ENCODE measurements around the gene COL23A1.
A peak's percentile ranks its signal among the peaks of the same experiment; 100 is the strongest.

The COL23A1 gene

DNA sequence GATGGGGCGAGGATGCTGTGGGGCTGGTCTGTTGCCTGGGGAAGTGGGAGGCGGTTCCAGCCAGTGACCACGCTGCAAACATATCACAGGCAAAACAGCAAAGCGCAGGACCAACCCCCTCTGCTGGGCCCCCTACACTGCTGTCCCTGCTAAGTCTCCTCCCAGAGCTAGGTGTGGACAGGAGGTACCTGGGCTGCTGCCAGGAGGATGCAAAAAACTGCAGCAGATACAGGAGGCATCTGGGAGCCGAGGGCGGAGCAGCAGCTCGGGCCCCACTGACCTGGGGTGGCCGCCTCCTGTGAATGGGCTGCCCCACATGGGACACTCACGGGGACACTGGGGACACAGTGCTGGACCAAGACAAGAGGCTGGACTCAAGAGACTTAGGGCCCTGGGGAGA, 309.6 kb downstream of the COL23A1 start:
- no peaks in the 10 kb centered on the region for H3K36me3 ChIP-seq
- H3K27me3 ChIP-seq: no peaks in the 10 kb centered on the region
- no peak overlapping the region for H3K27ac ChIP-seq
- TF ChIP-seq, protein P1, sequence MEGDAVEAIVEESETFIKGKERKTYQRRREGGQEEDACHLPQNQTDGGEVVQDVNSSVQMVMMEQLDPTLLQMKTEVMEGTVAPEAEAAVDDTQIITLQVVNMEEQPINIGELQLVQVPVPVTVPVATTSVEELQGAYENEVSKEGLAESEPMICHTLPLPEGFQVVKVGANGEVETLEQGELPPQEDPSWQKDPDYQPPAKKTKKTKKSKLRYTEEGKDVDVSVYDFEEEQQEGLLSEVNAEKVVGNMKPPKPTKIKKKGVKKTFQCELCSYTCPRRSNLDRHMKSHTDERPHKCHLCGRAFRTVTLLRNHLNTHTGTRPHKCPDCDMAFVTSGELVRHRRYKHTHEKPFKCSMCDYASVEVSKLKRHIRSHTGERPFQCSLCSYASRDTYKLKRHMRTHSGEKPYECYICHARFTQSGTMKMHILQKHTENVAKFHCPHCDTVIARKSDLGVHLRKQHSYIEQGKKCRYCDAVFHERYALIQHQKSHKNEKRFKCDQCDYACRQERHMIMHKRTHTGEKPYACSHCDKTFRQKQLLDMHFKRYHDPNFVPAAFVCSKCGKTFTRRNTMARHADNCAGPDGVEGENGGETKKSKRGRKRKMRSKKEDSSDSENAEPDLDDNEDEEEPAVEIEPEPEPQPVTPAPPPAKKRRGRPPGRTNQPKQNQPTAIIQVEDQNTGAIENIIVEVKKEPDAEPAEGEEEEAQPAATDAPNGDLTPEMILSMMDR (IDR thresholded peaks at IDR 0.05): no peak
- peaks cover 6 to 9% of the 10 kb centered on the region in 2 experiments for H3K4me1 ChIP-seq (ENCODE audit: control insufficient read depth in 1 of 2, insufficient read depth in 1 of 2, low read depth in 1 of 2, low read length in 1 of 2)
- peaks cover 4% of the 10 kb centered on the region for H3K9me3 ChIP-seq
- H3K4me3 ChIP-seq (ENCODE audit: low read depth in 1 of 2, low read length in 1 of 2): no peak overlapping the region

DNA sequence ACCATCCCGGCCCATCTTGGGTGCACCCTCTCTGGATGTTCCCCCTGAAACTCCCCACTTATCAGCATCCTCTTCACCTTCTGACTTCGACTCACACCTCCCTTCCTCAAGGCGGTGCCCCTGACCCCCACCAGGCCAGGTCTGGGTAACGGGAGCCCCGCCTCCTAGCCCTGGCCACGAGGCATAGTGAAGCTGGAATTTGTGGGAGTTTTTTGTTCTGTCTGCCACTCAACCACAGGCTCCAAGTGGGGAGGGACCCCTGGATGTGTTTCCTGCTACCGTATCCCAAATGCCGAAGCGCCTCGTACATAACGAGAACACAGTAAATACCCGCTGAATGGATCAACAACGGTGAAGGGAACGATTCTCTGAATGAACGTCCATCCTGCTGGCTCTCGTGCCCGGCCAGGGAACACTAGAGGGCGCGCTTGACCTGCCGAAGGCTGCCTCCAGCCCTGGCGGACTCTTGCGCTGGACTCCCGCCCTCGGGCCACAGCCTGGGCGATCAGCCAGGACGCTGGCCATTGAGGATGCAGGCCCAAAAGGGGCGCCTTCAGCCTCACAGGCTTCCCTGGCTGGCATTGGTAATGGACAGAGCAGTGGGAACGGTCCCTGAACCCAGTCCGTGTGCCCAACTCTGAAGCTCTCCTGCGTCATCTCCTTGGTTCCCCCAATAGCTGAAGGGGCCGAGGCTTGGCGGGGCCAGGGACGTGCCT, 310.3 kb downstream of the COL23A1 start:
- Histone ChIP-seq H3K27me3 (no peaks in the 10 kb centered on the region), H3K36me3 (no peaks in the 10 kb centered on the region), H3K27ac (no peak overlapping the region), H3K4me3 (ENCODE audit: low read depth in 1 of 2, low read length in 1 of 2) (no peak overlapping the region), H3K9me3 (peaks cover 4% of the 10 kb centered on the region), H3K4me1 (ENCODE audit: control insufficient read depth in 1 of 2, insufficient read depth in 1 of 2, low read depth in 1 of 2, low read length in 1 of 2) (peaks cover 6 to 9% of the 10 kb centered on the region in 2 experiments)
- TF ChIP-seq, protein P1 (IDR thresholded peaks at IDR 0.05): peak; percentile 82

DNA sequence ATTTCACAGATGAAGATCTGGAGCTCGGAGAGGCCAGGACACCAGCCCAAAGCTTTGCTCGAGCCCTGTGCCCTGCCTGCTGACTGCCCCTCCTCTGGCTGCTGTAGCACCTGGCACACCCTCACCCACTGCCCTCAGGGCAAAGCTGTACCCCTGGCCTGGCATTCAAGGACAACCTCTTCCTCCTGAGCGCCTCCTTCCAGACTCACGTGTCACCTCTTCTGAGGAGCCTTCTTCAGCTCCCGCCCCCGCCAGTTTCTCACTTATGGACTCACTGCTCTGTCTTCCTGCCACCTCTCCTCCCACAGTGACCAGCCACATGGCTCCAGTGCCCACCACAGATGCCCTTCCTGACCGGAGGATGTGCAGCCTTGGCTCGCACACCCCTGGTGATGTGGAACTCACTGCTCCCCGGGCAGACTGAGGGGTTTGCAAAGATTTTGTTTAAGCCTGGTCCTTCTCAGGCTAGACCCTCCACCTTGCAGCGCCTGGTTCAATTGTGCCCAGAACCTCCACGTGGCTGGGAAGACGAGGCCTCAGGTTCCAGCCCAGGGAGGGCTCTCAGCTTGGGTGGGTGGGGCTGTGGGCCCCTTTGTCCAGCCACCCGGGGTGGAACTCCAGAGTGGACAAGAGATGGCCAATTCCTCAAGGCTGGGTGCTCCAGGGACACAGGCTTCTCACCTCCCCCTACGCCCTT, 311.0 kb downstream of the COL23A1 start:
- Histone ChIP-seq H3K36me3 (no peaks in the 10 kb centered on the region), H3K4me3 (ENCODE audit: low read depth in 1 of 2, low read length in 1 of 2) (no peak overlapping the region), H3K9me3 (peaks cover 4% of the 10 kb centered on the region), H3K4me1 (ENCODE audit: control insufficient read depth in 1 of 2, insufficient read depth in 1 of 2, low read depth in 1 of 2, low read length in 1 of 2) (peaks cover 6 to 9% of the 10 kb centered on the region in 2 experiments), H3K27me3 (no peaks in the 10 kb centered on the region), H3K27ac (no peak overlapping the region)
- TF ChIP-seq, protein P1 (IDR thresholded peaks at IDR 0.05): no peak

DNA sequence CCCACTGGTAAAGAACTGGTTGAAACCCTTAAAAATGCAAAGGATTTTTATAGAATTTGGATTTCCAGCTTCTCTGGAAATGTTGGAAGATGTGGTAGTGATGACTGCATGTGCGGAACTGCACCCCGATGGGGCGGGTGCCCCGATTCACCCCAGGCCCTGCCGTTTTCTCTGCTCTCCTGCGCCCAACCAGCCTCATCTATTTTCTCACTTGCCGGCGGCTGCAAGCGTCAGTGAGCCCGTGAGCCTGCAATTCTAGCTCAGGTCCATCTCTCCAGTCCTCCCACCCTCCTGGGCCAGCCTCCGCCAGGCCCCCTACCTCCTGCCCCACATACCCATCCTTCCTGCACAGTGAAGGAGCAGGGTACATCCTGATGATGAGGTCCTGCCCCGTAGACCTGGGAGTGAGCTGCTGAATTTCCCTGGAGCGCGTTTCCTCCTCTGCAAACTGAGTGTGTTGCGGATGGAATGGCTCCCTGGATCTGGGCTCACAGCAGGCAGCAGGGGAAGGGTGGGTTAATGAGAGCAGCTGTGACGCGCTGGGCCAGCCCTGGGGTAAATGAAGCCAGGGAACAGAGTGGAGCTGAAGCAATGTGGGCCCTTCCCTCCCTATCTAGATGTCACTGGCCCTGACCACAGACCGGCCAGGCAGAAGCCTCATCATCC, 311.7 kb downstream of the COL23A1 start:
- Histone ChIP-seq H3K4me1 (ENCODE audit: control insufficient read depth in 1 of 2, insufficient read depth in 1 of 2, low read depth in 1 of 2, low read length in 1 of 2) (peaks cover 6 to 9% of the 10 kb centered on the region in 2 experiments), H3K27me3 (no peaks in the 10 kb centered on the region), H3K9me3 (no peaks in the 10 kb centered on the region), H3K4me3 (ENCODE audit: low read depth in 1 of 2, low read length in 1 of 2) (no peak overlapping the region), H3K36me3 (no peaks in the 10 kb centered on the region), H3K27ac (no peak overlapping the region)
- TF ChIP-seq, protein P1 (IDR thresholded peaks at IDR 0.05): no peak

DNA sequence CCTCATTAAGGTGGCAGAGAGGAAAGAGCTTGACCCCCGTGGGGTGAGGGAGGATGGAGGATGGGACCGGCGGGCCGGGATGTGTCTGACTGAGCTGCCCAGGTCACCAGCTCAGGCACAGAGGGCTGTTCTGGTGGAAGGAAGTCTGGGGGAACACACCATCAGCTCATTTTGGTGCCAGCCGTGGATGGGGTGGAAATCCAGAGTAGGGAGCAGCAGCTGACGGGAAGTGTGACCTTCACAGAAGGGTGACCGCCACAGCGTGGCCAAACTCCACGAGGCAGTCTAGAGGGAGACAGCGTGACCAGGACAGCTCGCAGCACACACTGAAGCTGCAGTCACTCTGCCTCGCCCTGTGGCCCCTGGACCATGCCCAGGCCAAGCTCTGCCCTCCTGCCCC, 312.3 kb downstream of the COL23A1 start:
- peaks cover 6 to 9% of the 10 kb centered on the region in 2 experiments for H3K4me1 ChIP-seq (ENCODE audit: control insufficient read depth in 1 of 2, insufficient read depth in 1 of 2, low read depth in 1 of 2, low read length in 1 of 2)
- H3K27me3 ChIP-seq: no peaks in the 10 kb centered on the region
- TF ChIP-seq, protein P1 (IDR thresholded peaks at IDR 0.05): no peak
- no peak overlapping the region for H3K4me3 ChIP-seq (ENCODE audit: low read depth in 1 of 2, low read length in 1 of 2)
- H3K9me3 ChIP-seq: no peaks in the 10 kb centered on the region
- no peak overlapping the region for H3K27ac ChIP-seq
- H3K36me3 ChIP-seq: no peaks in the 10 kb centered on the region

Measured in neutrophil (primary cell).